CD4-positive, alpha-beta memory T cell (primary cell): ENCODE measurements around the gene CLEC7A. TPM values are rescaled to one million over a fixed set of nuclear protein-coding genes. Genes with fewer than 3 reads are reported as not detected.

Experiments used
- CTCF ChIA-PET: fragments of 350-600 bp; sonication (Branson Sonifier 250); formaldehyde crosslinking; loops from one replicate; lab custom pipeline; 2021; ENCODE audit warnings: inconsistent platforms; ENCODE audit not compliant: partially characterized antibody; lab: Charles Lee
- POLR2A ChIA-PET: fragments of 350-600 bp; sonication (Branson Sonifier 250); formaldehyde crosslinking; loops from one replicate; lab custom pipeline; 2021; ENCODE audit not compliant: partially characterized antibody; lab: Charles Lee
- DNase-seq, 5 donors: peaks; one replicate each; pipeline versions ENCODE4 v3.0.0 to v3.0.0-alpha.2; 2020 to 2022; ENCODE audit warnings: mixed read lengths in 1 of 5
- H3K27ac ChIP-seq: one replicate; pipeline ENCODE4 v1.7.0; 2013; ENCODE audit warnings: low read depth, low read length
- H3K27me3 ChIP-seq: 2 replicates; pipeline ENCODE4 v1.7.0; 2013; ENCODE audit warnings: mild to moderate bottlenecking, low read length, moderate library complexity; ENCODE audit not compliant: insufficient read depth
- H3K36me3 ChIP-seq: 2 replicates; pipeline ENCODE4 v1.7.0; 2013; ENCODE audit warnings: mild to moderate bottlenecking, low read length, moderate library complexity; ENCODE audit not compliant: insufficient read depth
- H3K4me1 ChIP-seq: 2 replicates; pipeline ENCODE4 v1.7.0; 2013; ENCODE audit warnings: mild to moderate bottlenecking, low read length, moderate library complexity; ENCODE audit not compliant: insufficient read depth
- H3K4me3 ChIP-seq, 2 donors: one replicate each; pipeline ENCODE4 v1.7.0; 2013; ENCODE audit warnings: low read length in 2 of 2, mild to moderate bottlenecking in 1 of 2
- H3K9me3 ChIP-seq, 2 donors: one replicate each; pipeline ENCODE4 v1.7.0; 2013; ENCODE audit warnings: low read length in 2 of 2, control low read depth in 1 of 2; ENCODE audit not compliant: control insufficient read depth in 1 of 2
- H3K27ac Mint-ChIP-seq, 7 donors: one replicate each; pipeline ENCODE4 v1.8.0; 2020 to 2021; ENCODE audit warnings: mixed read lengths in 7 of 7, mild to moderate bottlenecking in 6 of 7, inconsistent platforms in 3 of 7, moderate library complexity in 3 of 7
- H3K27me3 Mint-ChIP-seq, 2 donors: one replicate each; pipeline ENCODE4 v1.8.0; 2020 to 2021; ENCODE audit warnings: mixed read lengths in 2 of 2
- H3K36me3 Mint-ChIP-seq, 2 donors: one replicate each; pipeline ENCODE4 v1.8.0; 2020 to 2021; ENCODE audit warnings: mixed read lengths in 2 of 2, inconsistent platforms in 1 of 2, mild to moderate bottlenecking in 1 of 2
- H3K4me1 Mint-ChIP-seq, 4 donors: one replicate each; pipeline ENCODE4 v1.8.0; 2020 to 2021; ENCODE audit warnings: mixed read lengths in 4 of 4, mild to moderate bottlenecking in 1 of 4
- H3K4me3 Mint-ChIP-seq, 8 donors: one replicate each; pipeline ENCODE4 v1.8.0; 2020 to 2021; ENCODE audit warnings: mixed read lengths in 8 of 8, mild to moderate bottlenecking in 7 of 8, moderate library complexity in 6 of 8, inconsistent platforms in 3 of 8
- H3K9me3 Mint-ChIP-seq, 8 donors: one replicate each; pipeline ENCODE4 v1.8.0; 2020 to 2021; ENCODE audit warnings: mixed read lengths in 8 of 8, mild to moderate bottlenecking in 5 of 8, inconsistent platforms in 3 of 8, moderate library complexity in 1 of 8
- intact Hi-C: fragments of 100-400 bp; cut with micrococcal nuclease; formaldehyde crosslinking; loops from one replicate; pipeline ENCODE4 v1.15.1; 2023
- polyA plus RNA-seq, 2 donors: library from polyadenylated mRNA; unstranded; fragments of 300-500 nt; fragmentation: Illumina TruSeq; gene quantifications; one replicate each; pipeline ENCODE4 v1.2.3, GENCODE V29; 2021
- total RNA-seq, 2 experiments: library from RNA; stranded (reverse); gene quantifications; one replicate each; pipeline ENCODE4 v1.2.3, GENCODE V29; 2021

CLEC7A gene
- total and polyA plus RNA-seq, 4 experiments from 2014 or later, result 0.46 to 1.3 (median 0.89) TPM; not detected in 1

GRCh38 chr12:10113075-10113474, 16.9 kb downstream of the CLEC7A start:
- no peaks in the 10 kb centered on the region for H3K9me3 ChIP-seq
- no peaks in the 10 kb centered on the region for H3K4me1 Mint-ChIP-seq
- ChIA-PET POLR2A (no interaction called here), CTCF (no interaction called here)
- peaks cover 0 to 3% (median 0%) of the 10 kb centered on the region in 8 donors for H3K9me3 Mint-ChIP-seq
- H3K27ac Mint-ChIP-seq, result no peak overlapping the region
- H3K4me1 ChIP-seq, result no peaks in the 10 kb centered on the region
- H3K27me3 ChIP-seq, result no peaks in the 10 kb centered on the region
- no peaks in the 10 kb centered on the region for H3K36me3 Mint-ChIP-seq
- no peak overlapping the region for H3K27ac ChIP-seq
- no peak for DNase-seq
- H3K4me3 ChIP-seq, result no peak overlapping the region
- H3K36me3 ChIP-seq, result no peaks in the 10 kb centered on the region
- H3K27me3 Mint-ChIP-seq, result peaks cover 2 to 5% of the 10 kb centered on the region in 2 donors
- intact Hi-C loops, result no loop called here
- H3K4me3 Mint-ChIP-seq, result no peak overlapping the region

GRCh38 chr12:10111451-10111850, 18.5 kb downstream of the CLEC7A start:
- Histone ChIP-seq H3K27me3 (no peaks in the 10 kb centered on the region), H3K27ac (no peak overlapping the region), H3K4me3 (no peak overlapping the region), H3K36me3 (no peaks in the 10 kb centered on the region), H3K9me3 (no peaks in the 10 kb centered on the region), H3K4me1 (no peaks in the 10 kb centered on the region)
- Mint-ChIP-seq H3K4me1 (no peaks in the 10 kb centered on the region), H3K4me3 (no peak overlapping the region), H3K9me3 (peaks cover 0 to 8% (median 2%) of the 10 kb centered on the region in 8 donors), H3K36me3 (peaks cover 0 to 4% of the 10 kb centered on the region in 2 donors), H3K27ac (no peak overlapping the region), H3K27me3 (peaks cover 6 to 7% of the 10 kb centered on the region in 2 donors)
- intact Hi-C loops, result no loop called here
- ChIA-PET POLR2A (no interaction called here), CTCF (interaction anchor here (1.2 kb wide), 1 partner anchor 17 kb away, joined by 3 read pairs; no protein-coding TSS in a partner anchor)
- no peak for DNase-seq

DNA sequence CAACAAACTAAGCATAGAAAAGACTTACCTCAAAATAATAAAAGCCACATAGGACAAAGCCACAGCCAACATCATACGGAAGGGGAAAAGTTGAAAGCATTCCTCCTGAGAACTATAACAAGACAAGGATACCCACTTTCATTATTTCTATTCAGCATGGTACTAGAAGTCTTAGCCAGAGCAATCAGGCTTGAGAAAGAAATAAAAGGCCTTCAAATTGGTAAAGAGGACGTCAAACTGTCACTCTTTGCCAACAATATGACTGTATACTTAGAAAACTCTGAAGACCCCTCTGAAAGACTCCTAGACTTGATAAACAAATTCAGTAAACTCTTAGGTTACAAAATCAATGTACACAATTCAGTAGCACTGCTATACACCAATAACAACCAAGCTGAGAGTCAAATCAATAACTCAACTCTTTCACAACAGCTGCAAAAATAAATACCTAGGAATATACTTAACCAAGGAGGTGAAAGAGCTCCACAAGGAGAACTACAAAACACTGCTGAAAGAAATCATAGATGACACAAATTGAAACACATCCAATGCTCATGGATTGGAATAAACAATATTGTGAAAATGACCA, 19.6 kb downstream of the CLEC7A start:
- peaks cover 0 to 4% of the 10 kb centered on the region in 2 donors for H3K36me3 Mint-ChIP-seq
- H3K27me3 Mint-ChIP-seq, result peaks cover 11% of the 10 kb centered on the region in 2 donors
- CTCF ChIA-PET, result interaction anchor here (0.6 kb wide), 1 partner anchor 15 kb away, joined by 3 read pairs; no protein-coding TSS in a partner anchor
- no peak overlapping the region for H3K27ac Mint-ChIP-seq
- no peak for DNase-seq
- H3K4me1 Mint-ChIP-seq, result no peaks in the 10 kb centered on the region
- Histone ChIP-seq H3K4me1 (no peaks in the 10 kb centered on the region), H3K27me3 (no peaks in the 10 kb centered on the region), H3K4me3 (no peak overlapping the region), H3K9me3 (no peaks in the 10 kb centered on the region), H3K27ac (no peak overlapping the region), H3K36me3 (no peaks in the 10 kb centered on the region)
- no peak overlapping the region for H3K4me3 Mint-ChIP-seq
- H3K9me3 Mint-ChIP-seq, result peaks cover 0 to 8% (median 5%) of the 10 kb centered on the region in 8 donors
- POLR2A ChIA-PET, result no interaction called here
- intact Hi-C loops, result no loop called here

- no peak for DNase-seq
- H3K4me1 ChIP-seq, result no peaks in the 10 kb centered on the region
- Mint-ChIP-seq H3K27ac (no peak overlapping the region), H3K9me3 (peaks cover 0 to 16% (median 11%) of the 10 kb centered on the region in 8 donors), H3K36me3 (peaks cover 0 to 4% of the 10 kb centered on the region in 2 donors), H3K27me3 (peaks cover 9 to 15% of the 10 kb centered on the region in 2 donors), H3K4me1 (no peaks in the 10 kb centered on the region), H3K4me3 (no peak overlapping the region)
- ChIA-PET POLR2A (no interaction called here), CTCF (interaction anchor here (1.4 kb wide), 2 partner anchors 11 to 52 kb away, joined by 3 to 5 read pairs; no protein-coding TSS in a partner anchor)
- H3K4me3 ChIP-seq, result no peak overlapping the region
- no peaks in the 10 kb centered on the region for H3K9me3 ChIP-seq
- intact Hi-C loops, result no loop called here
- H3K27ac ChIP-seq, result no peak overlapping the region
- no peaks in the 10 kb centered on the region for H3K27me3 ChIP-seq
- no peaks in the 10 kb centered on the region for H3K36me3 ChIP-seq
Measured at GRCh38 chr12:10102322-10102721, 27.7 kb downstream of the CLEC7A start.

GRCh38 chr12:10101648-10102220, 28.3 kb downstream of the CLEC7A start:
- Histone ChIP-seq H3K9me3 (no peaks in the 10 kb centered on the region), H3K27me3 (no peaks in the 10 kb centered on the region), H3K4me1 (no peaks in the 10 kb centered on the region), H3K27ac (no peak overlapping the region), H3K4me3 (no peak overlapping the region), H3K36me3 (no peaks in the 10 kb centered on the region)
- Mint-ChIP-seq H3K27ac (no peak overlapping the region), H3K36me3 (peaks cover 0 to under 1% of the 10 kb centered on the region in 2 donors), H3K4me1 (no peaks in the 10 kb centered on the region), H3K27me3 (peaks cover 9 to 16% of the 10 kb centered on the region in 2 donors), H3K4me3 (no peak overlapping the region), H3K9me3 (peaks cover 0 to 13% (median 8%) of the 10 kb centered on the region in 8 donors)
- intact Hi-C loops, result no loop called here
- ChIA-PET POLR2A (no interaction called here), CTCF (interaction anchor here (1.4 kb wide), 1 partner anchor 11 kb away, joined by 5 read pairs; no protein-coding TSS in a partner anchor)
- no peak for DNase-seq

DNA sequence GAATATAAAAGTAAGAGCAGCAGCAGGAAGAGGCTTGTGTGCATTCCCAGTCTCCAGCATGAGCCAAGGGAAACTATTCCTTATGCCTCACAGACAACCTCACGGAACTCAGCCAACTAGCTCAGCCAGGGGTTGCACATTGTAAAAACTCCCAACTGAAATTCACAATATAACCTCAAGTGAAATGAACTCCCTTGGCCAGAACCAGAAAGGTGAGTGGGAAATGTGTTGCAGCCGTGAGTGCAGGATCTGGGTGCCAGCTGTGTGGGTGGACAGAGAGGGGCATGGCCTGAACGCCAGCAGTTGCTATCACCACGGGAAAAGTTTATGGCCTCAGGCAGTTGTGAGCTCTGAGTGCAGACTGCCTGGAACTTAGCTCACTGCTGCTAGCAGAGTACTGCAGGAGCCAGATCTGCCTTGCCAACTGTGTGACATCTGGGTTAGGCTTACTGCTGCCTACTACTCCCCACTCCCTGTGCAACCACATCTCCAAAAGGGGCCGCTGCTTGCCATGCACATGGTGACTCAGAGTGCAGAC, 28.9 kb downstream of the CLEC7A start:
- Histone ChIP-seq H3K9me3 (no peaks in the 10 kb centered on the region), H3K27me3 (no peaks in the 10 kb centered on the region), H3K4me1 (no peaks in the 10 kb centered on the region), H3K36me3 (no peaks in the 10 kb centered on the region), H3K27ac (no peak overlapping the region), H3K4me3 (no peak overlapping the region)
- ChIA-PET POLR2A (no interaction called here), CTCF (interaction anchor here (1.4 kb wide), 1 partner anchor 10 kb away, joined by 5 read pairs; no protein-coding TSS in a partner anchor)
- H3K9me3 Mint-ChIP-seq, result peaks cover 0 to 12% (median 7%) of the 10 kb centered on the region in 8 donors
- intact Hi-C loops, result no loop called here
- no peak overlapping the region for H3K4me3 Mint-ChIP-seq
- DNase-seq, result no peak
- H3K27me3 Mint-ChIP-seq, result peaks cover 8 to 14% of the 10 kb centered on the region in 2 donors
- H3K36me3 Mint-ChIP-seq, result no peaks in the 10 kb centered on the region
- H3K27ac Mint-ChIP-seq, result no peak overlapping the region
- H3K4me1 Mint-ChIP-seq, result no peaks in the 10 kb centered on the region

DNA sequence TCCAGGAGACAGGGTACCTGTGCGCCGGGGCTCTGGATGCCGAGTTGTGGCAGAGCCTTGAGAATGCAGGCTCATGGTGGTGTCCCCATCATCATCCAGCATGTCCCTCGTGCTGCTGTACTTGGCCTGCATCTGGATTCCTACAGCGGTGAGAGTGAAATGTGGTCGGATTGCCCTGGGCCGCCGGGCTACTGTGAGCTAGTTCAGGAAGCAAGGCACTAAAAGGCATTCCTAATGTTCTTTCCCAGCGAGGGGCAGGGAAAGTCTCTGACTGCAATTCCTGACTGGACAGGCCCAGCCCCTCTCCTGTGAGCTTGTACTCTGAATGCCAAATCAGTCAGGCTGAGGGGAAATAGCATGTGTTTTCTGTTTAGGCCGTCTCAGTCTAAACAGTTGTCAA, 31.2 kb downstream of the CLEC7A start, which contains the start of gene CLEC1A:
TSS of gene CLEC1A (minus strand) at position 195 of the 400 bp plus-strand sequence. CDS start at position 132, 63 bp downstream.
- intact Hi-C loops, result no loop called here
- Mint-ChIP-seq H3K27ac (no peak within 1 kb of the TSS), H3K36me3 (no peaks in the 10 kb centered on the region), H3K4me1 (no peaks in the 10 kb centered on the region), H3K27me3 (peaks cover 1 to 8% of the 10 kb centered on the region in 2 donors), H3K4me3 (no peak within 1 kb of the TSS), H3K9me3 (peaks cover 0 to 8% (median 5%) of the 10 kb centered on the region in 8 donors)
- POLR2A ChIA-PET, result no interaction called here
- no peaks in the 10 kb centered on the region for H3K36me3 ChIP-seq
- no peaks in the 10 kb centered on the region for H3K27me3 ChIP-seq
- no peak for DNase-seq
- no peaks in the 10 kb centered on the region for H3K9me3 ChIP-seq
- CTCF ChIA-PET, result no interaction called here
- H3K27ac ChIP-seq, result no peak within 1 kb of the TSS
- H3K4me3 ChIP-seq, result no peak within 1 kb of the TSS
- no peaks in the 10 kb centered on the region for H3K4me1 ChIP-seq
